ENCODE results near the gene AFAP1L1.

AFAP1L1 gene

GRCh38 chr5:149278451-149279210, 7.0 kb downstream of the AFAP1L1 start:
- no peak overlapping the region for H3K4me3 ChIP-seq (ENCODE audit: low read depth, low read length)
- TF ChIP-seq, protein P1, sequence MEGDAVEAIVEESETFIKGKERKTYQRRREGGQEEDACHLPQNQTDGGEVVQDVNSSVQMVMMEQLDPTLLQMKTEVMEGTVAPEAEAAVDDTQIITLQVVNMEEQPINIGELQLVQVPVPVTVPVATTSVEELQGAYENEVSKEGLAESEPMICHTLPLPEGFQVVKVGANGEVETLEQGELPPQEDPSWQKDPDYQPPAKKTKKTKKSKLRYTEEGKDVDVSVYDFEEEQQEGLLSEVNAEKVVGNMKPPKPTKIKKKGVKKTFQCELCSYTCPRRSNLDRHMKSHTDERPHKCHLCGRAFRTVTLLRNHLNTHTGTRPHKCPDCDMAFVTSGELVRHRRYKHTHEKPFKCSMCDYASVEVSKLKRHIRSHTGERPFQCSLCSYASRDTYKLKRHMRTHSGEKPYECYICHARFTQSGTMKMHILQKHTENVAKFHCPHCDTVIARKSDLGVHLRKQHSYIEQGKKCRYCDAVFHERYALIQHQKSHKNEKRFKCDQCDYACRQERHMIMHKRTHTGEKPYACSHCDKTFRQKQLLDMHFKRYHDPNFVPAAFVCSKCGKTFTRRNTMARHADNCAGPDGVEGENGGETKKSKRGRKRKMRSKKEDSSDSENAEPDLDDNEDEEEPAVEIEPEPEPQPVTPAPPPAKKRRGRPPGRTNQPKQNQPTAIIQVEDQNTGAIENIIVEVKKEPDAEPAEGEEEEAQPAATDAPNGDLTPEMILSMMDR (IDR thresholded peaks at IDR 0.05; ENCODE audit: borderline replicate concordance, insufficient read depth, low read depth, low read length), result no peak

DNA sequence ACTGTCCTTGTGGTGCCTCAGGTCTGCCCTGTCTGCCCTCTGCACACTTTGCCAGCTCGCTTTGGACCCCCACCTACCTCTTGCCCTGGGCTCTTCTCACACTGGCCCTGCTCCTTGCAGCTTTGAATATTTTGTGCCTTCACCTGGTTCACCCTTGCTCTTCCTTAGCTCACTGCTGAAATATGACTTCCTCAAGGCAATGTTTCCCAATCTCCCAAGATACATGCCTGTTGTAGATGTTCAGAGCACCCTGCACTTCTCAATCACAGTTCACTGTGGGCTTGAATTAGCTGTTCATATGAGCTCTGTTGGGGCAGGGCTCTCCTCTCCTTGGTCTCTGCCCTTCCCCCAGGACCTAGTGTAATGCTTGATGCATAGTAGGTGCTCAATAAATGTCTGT, 8.0 kb downstream of the AFAP1L1 start:
- TF ChIP-seq, protein P1 (IDR thresholded peaks at IDR 0.05; ENCODE audit: borderline replicate concordance, insufficient read depth, low read depth, low read length), result no peak
- H3K4me3 ChIP-seq (ENCODE audit: low read depth, low read length), result no peak overlapping the region

GRCh38 chr5:149280124-149280523, 8.5 kb downstream of the AFAP1L1 start:
- no peak overlapping the region for H3K4me3 ChIP-seq (ENCODE audit: low read depth, low read length)
- TF ChIP-seq, protein P1 (IDR thresholded peaks at IDR 0.05; ENCODE audit: borderline replicate concordance, insufficient read depth, low read depth, low read length), result no peak

- H3K4me3 ChIP-seq (ENCODE audit: low read depth, low read length), result no peak overlapping the region
- TF ChIP-seq, protein P1 (IDR thresholded peaks at IDR 0.05; ENCODE audit: borderline replicate concordance, insufficient read depth, low read depth, low read length), result no peak
These were observed 9.1 kb downstream of the AFAP1L1 start for GRCh38 chr5:149280802-149281201.

- TF ChIP-seq, protein P1 (IDR thresholded peaks at IDR 0.05; ENCODE audit: borderline replicate concordance, insufficient read depth, low read depth, low read length), result no peak
These were observed 10.6 kb downstream of the AFAP1L1 start for GRCh38 chr5:149282027-149282965.

GRCh38 chr5:149282966-149283332, 11.3 kb downstream of the AFAP1L1 start:
- no peak overlapping the region for H3K4me3 ChIP-seq (ENCODE audit: low read depth, low read length)
- TF ChIP-seq, protein P1 (IDR thresholded peaks at IDR 0.05; ENCODE audit: borderline replicate concordance, insufficient read depth, low read depth, low read length), result no peak

More at GRCh38 chr5:149282027-149282965, 10.6 kb downstream of the AFAP1L1 start:
- H3K4me3 ChIP-seq (ENCODE audit: low read depth, low read length), result no peak overlapping the region
